ENCODE results near the gene P2RX7.
A peak's percentile ranks its signal among the peaks of the same experiment; 100 is the strongest.

P2RX7 gene

DNA sequence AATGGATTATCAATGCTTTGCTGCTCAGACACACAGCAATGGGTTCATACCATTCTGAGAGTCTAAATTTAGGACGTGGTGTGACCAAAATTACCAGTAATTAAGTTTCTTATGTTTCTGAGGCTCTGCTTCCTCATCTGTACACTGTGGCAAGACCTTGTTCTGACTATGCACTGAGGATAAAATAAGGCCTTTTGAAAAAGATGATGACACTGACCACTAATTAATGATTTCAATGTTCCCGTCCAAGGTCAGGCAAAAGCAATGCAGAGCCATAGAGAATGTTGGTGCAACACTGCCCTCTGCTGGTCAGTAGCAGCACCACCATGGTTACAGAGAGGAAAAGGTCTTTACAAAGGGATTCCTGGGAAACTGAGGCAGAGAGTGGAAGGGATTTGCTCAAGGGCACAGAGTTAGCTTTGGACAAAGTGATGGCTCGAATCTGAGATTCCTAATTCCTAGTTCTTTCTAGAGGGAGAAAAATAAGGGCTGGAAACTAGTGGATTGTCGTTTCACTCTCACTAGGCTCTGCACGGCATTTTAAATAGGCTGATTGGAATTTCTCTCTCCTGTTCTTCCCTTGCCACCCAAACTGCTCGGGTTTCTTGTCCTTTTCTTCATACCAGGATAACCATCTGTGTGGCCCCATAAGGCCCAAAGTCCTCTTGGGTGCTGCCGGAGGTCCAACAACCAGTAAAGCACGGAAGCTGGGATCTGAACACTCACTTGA lies 22.3 kb upstream of the P2RX7 start:
- H3K9me3 ChIP-seq (ENCODE audit: insufficient read depth, low read length): no peaks in the 10 kb centered on the region
- no peaks in the 10 kb centered on the region for H3K27me3 ChIP-seq (ENCODE audit: low read length)
- no peak overlapping the region for H2AFZ ChIP-seq (ENCODE audit: low read depth, low read length, severe bottlenecking)
- no peak overlapping the region for H3K4me2 ChIP-seq (ENCODE audit: low read depth, low read length, poor library complexity, severe bottlenecking)
- no peak overlapping the region for H3K4me3 ChIP-seq (ENCODE audit: insufficient read depth, low read length, poor library complexity, severe bottlenecking)
- H3K27ac ChIP-seq (ENCODE audit: low read depth, low read length): no peak overlapping the region
- TF ChIP-seq, protein P1, sequence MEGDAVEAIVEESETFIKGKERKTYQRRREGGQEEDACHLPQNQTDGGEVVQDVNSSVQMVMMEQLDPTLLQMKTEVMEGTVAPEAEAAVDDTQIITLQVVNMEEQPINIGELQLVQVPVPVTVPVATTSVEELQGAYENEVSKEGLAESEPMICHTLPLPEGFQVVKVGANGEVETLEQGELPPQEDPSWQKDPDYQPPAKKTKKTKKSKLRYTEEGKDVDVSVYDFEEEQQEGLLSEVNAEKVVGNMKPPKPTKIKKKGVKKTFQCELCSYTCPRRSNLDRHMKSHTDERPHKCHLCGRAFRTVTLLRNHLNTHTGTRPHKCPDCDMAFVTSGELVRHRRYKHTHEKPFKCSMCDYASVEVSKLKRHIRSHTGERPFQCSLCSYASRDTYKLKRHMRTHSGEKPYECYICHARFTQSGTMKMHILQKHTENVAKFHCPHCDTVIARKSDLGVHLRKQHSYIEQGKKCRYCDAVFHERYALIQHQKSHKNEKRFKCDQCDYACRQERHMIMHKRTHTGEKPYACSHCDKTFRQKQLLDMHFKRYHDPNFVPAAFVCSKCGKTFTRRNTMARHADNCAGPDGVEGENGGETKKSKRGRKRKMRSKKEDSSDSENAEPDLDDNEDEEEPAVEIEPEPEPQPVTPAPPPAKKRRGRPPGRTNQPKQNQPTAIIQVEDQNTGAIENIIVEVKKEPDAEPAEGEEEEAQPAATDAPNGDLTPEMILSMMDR (IDR thresholded peaks at IDR 0.05; ENCODE audit: insufficient read depth, low read length, poor library complexity, severe bottlenecking): peak; percentile 98
- TF ChIP-seq EZH2phosphoT487 (conservative IDR thresholded peaks at IDR 0.05; ENCODE audit: low read length): no peak
- no peaks in the 10 kb centered on the region for H3K36me3 ChIP-seq (ENCODE audit: low read length)
- no peaks in the 10 kb centered on the region for H3K79me2 ChIP-seq (ENCODE audit: insufficient read depth, low read length)
- no peaks in the 10 kb centered on the region for H4K20me1 ChIP-seq (ENCODE audit: low read depth, low read length)
- H3K9me2 ChIP-seq (replicated peaks; ENCODE audit: insufficient read depth, low read length): no peaks in the 10 kb centered on the region
- H3F3A ChIP-seq (ENCODE audit: insufficient read depth): no peaks in the 10 kb centered on the region
- no peak overlapping the region for H3K9ac ChIP-seq (ENCODE audit: low read length)

DNA sequence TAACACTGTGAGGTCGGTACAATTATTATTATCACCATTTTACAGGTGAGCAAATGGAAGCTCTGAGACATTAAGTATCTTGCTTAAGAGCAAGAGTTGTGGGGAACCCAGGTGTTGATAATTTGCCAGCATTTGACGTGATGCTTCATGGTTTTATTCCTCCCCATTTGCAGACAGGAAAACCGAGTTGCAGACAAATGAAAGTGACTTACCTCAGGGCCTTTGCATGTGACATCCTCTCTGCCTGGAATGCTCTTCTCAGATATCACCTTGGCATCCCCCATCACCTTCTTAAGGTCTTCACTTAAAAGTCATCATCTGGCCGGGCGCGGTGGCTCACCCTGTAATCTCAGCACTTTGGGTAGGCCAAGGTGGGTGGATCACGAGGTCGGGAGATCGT lies 21.0 kb upstream of the P2RX7 start:
- TF ChIP-seq, protein P1 (IDR thresholded peaks at IDR 0.05; ENCODE audit: insufficient read depth, low read length, poor library complexity, severe bottlenecking): no peak
- no peak for TF ChIP-seq EZH2phosphoT487 (conservative IDR thresholded peaks at IDR 0.05; ENCODE audit: low read length)

DNA sequence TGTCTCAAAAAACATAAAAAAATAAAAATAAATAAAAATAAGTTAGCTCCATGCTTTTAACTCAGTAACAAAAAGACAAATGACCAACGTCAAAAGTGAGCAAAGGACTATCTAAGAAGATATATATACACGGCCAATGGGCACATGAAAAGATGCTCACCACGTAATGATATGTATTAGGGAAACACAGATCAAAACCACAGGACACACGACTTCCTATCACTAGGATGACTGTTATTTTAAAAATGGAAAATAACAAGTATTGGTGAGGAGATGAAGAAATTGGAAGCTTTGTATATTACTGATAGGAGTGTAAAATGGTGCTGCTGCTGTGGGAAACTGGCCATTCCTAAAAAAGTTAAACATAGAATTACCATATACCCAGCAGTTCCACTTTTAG lies 20.2 kb upstream of the P2RX7 start:
- Histone ChIP-seq H3K36me3 (ENCODE audit: low read length) (no peaks in the 10 kb centered on the region), H3K27ac (ENCODE audit: low read depth, low read length) (no peak overlapping the region), H3K9me2 (replicated peaks; ENCODE audit: insufficient read depth, low read length) (no peaks in the 10 kb centered on the region), H3K9ac (ENCODE audit: low read length) (no peak overlapping the region), H4K20me1 (ENCODE audit: low read depth, low read length) (no peaks in the 10 kb centered on the region), H3K4me2 (ENCODE audit: low read depth, low read length, poor library complexity, severe bottlenecking) (no peak overlapping the region), H3F3A (ENCODE audit: insufficient read depth) (no peaks in the 10 kb centered on the region), H3K79me2 (ENCODE audit: insufficient read depth, low read length) (no peaks in the 10 kb centered on the region), H3K27me3 (ENCODE audit: low read length) (no peaks in the 10 kb centered on the region), H2AFZ (ENCODE audit: low read depth, low read length, severe bottlenecking) (no peak overlapping the region), H3K9me3 (ENCODE audit: insufficient read depth, low read length) (no peaks in the 10 kb centered on the region), H3K4me3 (ENCODE audit: insufficient read depth, low read length, poor library complexity, severe bottlenecking) (no peak overlapping the region)
- no peak for TF ChIP-seq EZH2phosphoT487 (conservative IDR thresholded peaks at IDR 0.05; ENCODE audit: low read length)
- TF ChIP-seq, protein P1 (IDR thresholded peaks at IDR 0.05; ENCODE audit: insufficient read depth, low read length, poor library complexity, severe bottlenecking): no peak

More for the DNA sequence above, 21.0 kb upstream of the P2RX7 start:
- H3K27ac ChIP-seq (ENCODE audit: low read depth, low read length): no peak overlapping the region
- H3F3A ChIP-seq (ENCODE audit: insufficient read depth): no peaks in the 10 kb centered on the region
- no peaks in the 10 kb centered on the region for H3K79me2 ChIP-seq (ENCODE audit: insufficient read depth, low read length)
- no peaks in the 10 kb centered on the region for H3K36me3 ChIP-seq (ENCODE audit: low read length)
- no peaks in the 10 kb centered on the region for H3K9me3 ChIP-seq (ENCODE audit: insufficient read depth, low read length)
- no peak overlapping the region for H3K4me3 ChIP-seq (ENCODE audit: insufficient read depth, low read length, poor library complexity, severe bottlenecking)
- H3K9me2 ChIP-seq (replicated peaks; ENCODE audit: insufficient read depth, low read length): no peaks in the 10 kb centered on the region
- no peaks in the 10 kb centered on the region for H4K20me1 ChIP-seq (ENCODE audit: low read depth, low read length)
- H3K27me3 ChIP-seq (ENCODE audit: low read length): no peaks in the 10 kb centered on the region
- H2AFZ ChIP-seq (ENCODE audit: low read depth, low read length, severe bottlenecking): no peak overlapping the region
- H3K9ac ChIP-seq (ENCODE audit: low read length): no peak overlapping the region
- no peak overlapping the region for H3K4me2 ChIP-seq (ENCODE audit: low read depth, low read length, poor library complexity, severe bottlenecking)
